Testis (tissue), 2 donors: ENCODE measurements around the gene ERC2.

ENCODE experiments used
- POLR2A ChIP-seq: fragments of 450-650 bp; IDR thresholded peaks from one replicate; pipeline ENCODE4 v1.6.1; 2017; ENCODE audit warnings: antibody characterized with exemption, mild to moderate bottlenecking, moderate library complexity
- TF ChIP-seq, protein P1 (sequence below), 3 experiments: fragments of 450-650 bp in 2 of 3; fragments of 200-600 bp in 1 of 3; sonication (generic) in 1 of 3; IDR thresholded peaks; one replicate each; pipeline ENCODE4 v1.5.1; 2016 to 2019; ENCODE audit warnings: antibody characterized with exemption in 3 of 3, mild to moderate bottlenecking in 2 of 3, moderate library complexity in 1 of 3

DNA sequence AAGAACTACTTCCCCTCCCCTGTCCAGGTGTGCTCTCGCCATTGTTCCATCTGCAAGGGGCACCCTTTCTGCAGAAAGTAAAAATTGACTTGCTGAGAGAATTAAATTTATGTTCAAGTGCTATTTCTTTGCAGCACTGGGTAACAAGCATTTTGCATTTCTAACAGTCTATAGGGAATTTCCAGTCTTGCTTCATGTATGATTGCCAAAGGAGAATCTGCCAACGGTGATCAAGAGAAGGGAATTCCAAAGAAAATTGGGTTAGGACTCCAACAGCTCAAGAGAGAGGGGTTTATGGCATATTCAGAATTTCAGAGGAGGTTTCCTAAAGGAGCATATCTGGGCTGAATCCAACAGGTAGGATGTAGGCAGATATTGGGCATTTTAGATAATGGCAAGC lies 844.5 kb downstream of the ERC2 start:
- TF ChIP-seq, protein P1, sequence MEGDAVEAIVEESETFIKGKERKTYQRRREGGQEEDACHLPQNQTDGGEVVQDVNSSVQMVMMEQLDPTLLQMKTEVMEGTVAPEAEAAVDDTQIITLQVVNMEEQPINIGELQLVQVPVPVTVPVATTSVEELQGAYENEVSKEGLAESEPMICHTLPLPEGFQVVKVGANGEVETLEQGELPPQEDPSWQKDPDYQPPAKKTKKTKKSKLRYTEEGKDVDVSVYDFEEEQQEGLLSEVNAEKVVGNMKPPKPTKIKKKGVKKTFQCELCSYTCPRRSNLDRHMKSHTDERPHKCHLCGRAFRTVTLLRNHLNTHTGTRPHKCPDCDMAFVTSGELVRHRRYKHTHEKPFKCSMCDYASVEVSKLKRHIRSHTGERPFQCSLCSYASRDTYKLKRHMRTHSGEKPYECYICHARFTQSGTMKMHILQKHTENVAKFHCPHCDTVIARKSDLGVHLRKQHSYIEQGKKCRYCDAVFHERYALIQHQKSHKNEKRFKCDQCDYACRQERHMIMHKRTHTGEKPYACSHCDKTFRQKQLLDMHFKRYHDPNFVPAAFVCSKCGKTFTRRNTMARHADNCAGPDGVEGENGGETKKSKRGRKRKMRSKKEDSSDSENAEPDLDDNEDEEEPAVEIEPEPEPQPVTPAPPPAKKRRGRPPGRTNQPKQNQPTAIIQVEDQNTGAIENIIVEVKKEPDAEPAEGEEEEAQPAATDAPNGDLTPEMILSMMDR (IDR thresholded peaks at IDR 0.05): no peak
- TF ChIP-seq POLR2A: no peak
